GM12878 (cell line): ENCODE results near the gene MYO3A. TPM values are rescaled to one million over a fixed set of nuclear protein-coding genes. Genes with fewer than 3 reads are reported as not detected.

Experiments
- ATAC-seq: fragments of 200-7000 bp; cut with Tn5 transposase; 3 replicates; pipeline ENCODE4 v1.9.1; 2020; ENCODE audit warnings: mild to moderate bottlenecking, moderate library complexity
- BruUV-seq: library from RNA; stranded (reverse); fragments of 400-500 nt; replicated peaks from 2 replicates; lab custom pipeline; 2021; lab: Mats Ljungman, UMichigan
- CTCF ChIA-PET: fragments of 300-600 bp; sonication (Branson Sonifier 250); formaldehyde crosslinking; extraction: SDS; loops from one replicate; lab custom pipeline; 2021; ENCODE audit warnings: inconsistent platforms; lab: Yijun Ruan, JAX
- POLR2A ChIA-PET: fragments of 350-600 bp; formaldehyde crosslinking; extraction: SDS; loops from one replicate; lab custom pipeline; 2021; ENCODE audit warnings: inconsistent platforms; lab: Charles Lee
- RAD21 ChIA-PET: fragments of 300-600 bp; sonication (Branson Sonifier 250); formaldehyde crosslinking; loops from one replicate; lab custom pipeline; 2023; ENCODE audit warnings: antibody characterized with exemption; ENCODE audit not compliant: unreplicated experiment; lab: Charles Lee
- SMC1A ChIA-PET: fragments of 300-600 bp; sonication (Branson Sonifier 250); formaldehyde crosslinking; loops from one replicate; lab custom pipeline; 2023; ENCODE audit not compliant: unreplicated experiment, uncharacterized antibody; lab: Charles Lee
- DNase-seq: peaks from one replicate; pipeline ENCODE4 v3.0.0-alpha.2; 2011; ENCODE audit warnings: low read depth, low spot score
- FAIRE-seq: peaks from 3 replicates; lab custom pipeline; 2011; peaks lifted over from hg19 to GRCh38; lab: Jason Lieb, UNC
- H2AFZ ChIP-seq: 2 replicates; pipeline ENCODE4 v1.6.0; 2011; ENCODE audit warnings: low read depth, low read length, control low read depth; ENCODE audit not compliant: control insufficient read depth
- H3K27ac ChIP-seq: 2 replicates; pipeline ENCODE4 v1.5.1; 2011; ENCODE audit warnings: control low read depth; ENCODE audit not compliant: control insufficient read depth, insufficient read depth
- H3K27me3 ChIP-seq, 2 experiments: replicated peaks in 1 of 2; 2 replicates each; pipeline versions ENCODE4 v1.6.0 to v1.6.1; 2011; ENCODE audit warnings: low read length in 1 of 2; ENCODE audit not compliant: control insufficient read depth in 2 of 2, insufficient read depth in 2 of 2
- H3K36me3 ChIP-seq, 2 experiments: 2 replicates each; pipeline ENCODE4 v1.5.1; 2011; ENCODE audit warnings: low read length in 1 of 2; ENCODE audit not compliant: control insufficient read depth in 2 of 2, insufficient read depth in 2 of 2
- H3K4me1 ChIP-seq: 2 replicates; pipeline ENCODE4 v1.6.1; 2011; ENCODE audit warnings: mild to moderate bottlenecking, low read length, moderate library complexity, mixed read lengths; ENCODE audit not compliant: control insufficient read depth, insufficient read depth
- H3K4me2 ChIP-seq: 2 replicates; pipeline ENCODE4 v1.6.0; 2011; ENCODE audit warnings: control low read depth; ENCODE audit not compliant: control insufficient read depth, insufficient read depth
- H3K4me3 ChIP-seq: fragments of 200-600 bp; sonication (generic); 2 replicates; pipeline ENCODE4 v1.5.1; 2016
- H3K79me2 ChIP-seq: 2 replicates; pipeline ENCODE4 v1.6.0; 2011; ENCODE audit warnings: low read length; ENCODE audit not compliant: control insufficient read depth, insufficient read depth
- H3K9ac ChIP-seq: 2 replicates; pipeline ENCODE4 v1.8.0; 2011; ENCODE audit warnings: low read length, control low read depth, mixed read lengths; ENCODE audit not compliant: control insufficient read depth, insufficient read depth
- H3K9me3 ChIP-seq: replicated peaks from 3 replicates; pipeline ENCODE4 v1.5.1; 2011; ENCODE audit warnings: mild to moderate bottlenecking, low read length; ENCODE audit not compliant: control insufficient read depth, insufficient read depth
- H4K20me1 ChIP-seq: 2 replicates; pipeline ENCODE4 v1.6.0; 2011; ENCODE audit not compliant: control insufficient read depth, insufficient read depth
- RAD51 ChIP-seq: fragments of 450-650 bp; IDR thresholded peaks from 2 replicates; pipeline ENCODE4 v1.6.1; 2016; ENCODE audit warnings: moderate library complexity, mild to moderate bottlenecking, inconsistent platforms
- ZSCAN29 ChIP-seq: fragments of 450-650 bp; IDR thresholded peaks from 2 replicates; pipeline ENCODE4 v1.6.1; 2017; ENCODE audit warnings: mild to moderate bottlenecking, moderate library complexity
- WGBS: methylation state at CpG from one replicate; pipeline ENCODE4 v1.1.6; 2016; ENCODE audit warnings: low lambda C conversion rate; ENCODE audit not compliant: insufficient replicate concordance, insufficient coverage; ENCODE audit errors: missing lambda C conversion rate; 5-methylcytosine and 5-hydroxymethylcytosine counted together
- in situ Hi-C: fragments of 300-500 bp; cut with MboI; formaldehyde crosslinking; loops from 9 replicates; pipeline ENCODE4 v1.14.3; 2018; ENCODE audit warnings: mixed read lengths
- intact Hi-C: fragments of 100-400 bp; cut with micrococcal nuclease; formaldehyde crosslinking; loops from one replicate; pipeline ENCODE4 v1.14.2; 2022; ENCODE audit not compliant: unreplicated experiment
- polyA plus RNA-seq, 11 experiments: library from polyadenylated mRNA; depleted of rRNA in 4 of 11; unstranded in 6 of 11; stranded (reverse) in 5 of 11; fragments of >200 nt; fragmentation: Nextera tagmentation in 4 of 11; fragmentation: Illumina TruSeq in 1 of 11; extraction: Ambion mirVana in 4 of 11; extraction: Trizol in 1 of 11; gene quantifications; 1 replicate in 1 of 11; 2 replicates in 10 of 11; pipeline versions ENCODE4 v1.2.1 to v1.2.3, GENCODE V29; 2011 to 2016; ENCODE audit warnings: inconsistent platforms in 2 of 11, missing spikeins in 2 of 11, low read depth in 1 of 11
- total RNA-seq, 4 experiments: library from RNA; depleted of rRNA in 3 of 4; stranded (reverse); fragments of >200 nt in 3 of 4; fragmentation: Illumina TruSeq in 1 of 4; extraction: Trizol in 1 of 4; gene quantifications; 2 replicates each; pipeline versions ENCODE4 v1.2.1 to v1.2.3, GENCODE V29; 2013 to 2021

Gene MYO3A
- total and polyA plus RNA-seq, 10 of the 15 experiments (the other 5 are each of a cell fraction or from before 2014, with no cell fraction given): not detected

GRCh38 chr10:26112532-26112931 is 178.5 kb downstream of the MYO3A start:
- 11% methylated on average over 3 of the region's 3 CpGs for WGBS
- H3K4me1 ChIP-seq: no peaks in the 10 kb centered on the region
- ChIA-PET RAD21 (no interaction called here), CTCF (no interaction called here), POLR2A (no interaction called here), SMC1A (no interaction called here)
- no peaks in the 10 kb centered on the region for H3K36me3 ChIP-seq
- no peaks in the 10 kb centered on the region for H3K9me3 ChIP-seq
- H3K27ac ChIP-seq: no peak overlapping the region
- no peak overlapping the region for H2AFZ ChIP-seq
- H3K4me3 ChIP-seq: no peak overlapping the region
- TF ChIP-seq RAD51: no peak
- DNase-seq (no peak), FAIRE-seq (no peak), ATAC-seq (no peak)
- H4K20me1 ChIP-seq: no peaks in the 10 kb centered on the region
- intact Hi-C loops (no loop called here), in situ Hi-C loops (no loop called here)
- peaks cover 0 to 5% of the 10 kb centered on the region in 2 experiments; a peak in 3 of 4 replicates for H3K27me3 ChIP-seq
- H3K79me2 ChIP-seq: no peaks in the 10 kb centered on the region
- no TSS peak for BruUV-seq
- H3K9ac ChIP-seq: no peak overlapping the region
- H3K4me2 ChIP-seq: no peak overlapping the region

- ChIA-PET POLR2A (no interaction called here), SMC1A (no interaction called here), RAD21 (no interaction called here), CTCF (no interaction called here)
- FAIRE-seq: no peak
- H3K79me2 ChIP-seq: no peaks in the 10 kb centered on the region
- no peak overlapping the region for H2AFZ ChIP-seq
- no peak overlapping the region for H3K4me3 ChIP-seq
- no peak for DNase-seq
- no peaks in the 10 kb centered on the region for H3K4me1 ChIP-seq
- TF ChIP-seq ZSCAN29: no peak
- no peaks in the 10 kb centered on the region for H3K9me3 ChIP-seq
- no peak overlapping the region for H3K4me2 ChIP-seq
- intact Hi-C loops (no loop called here), in situ Hi-C loops (no loop called here)
- no TSS peak for BruUV-seq
- no peaks in the 10 kb centered on the region for H3K27me3 ChIP-seq
- 8% methylated on average over 3 of the region's 3 CpGs for WGBS
- ATAC-seq: no peak
- H3K27ac ChIP-seq: no peak overlapping the region
- H3K36me3 ChIP-seq: no peaks in the 10 kb centered on the region
- no peak overlapping the region for H3K9ac ChIP-seq
- H4K20me1 ChIP-seq: no peaks in the 10 kb centered on the region
These were observed 204.6 kb downstream of the MYO3A start for GRCh38 chr10:26138613-26139012.
